Left hindlimb (tissue), 1 donor: Measurements from ENCODE around the gene PIGB.
"Not testable (repeated sequence)": the region's sequence is repeated elsewhere in the genome, so short reads cannot be mapped to it uniquely, and the experiment has no call there.

ENCODE experiments used
- DNase-seq: peaks from one replicate; pipeline ENCODE4 v3.0.0-alpha.2; 2018

PIGB gene

GRCh38 chr15:55383687-55384086 lies 64.7 kb downstream of the PIGB start:
- no peak for DNase-seq

DNA sequence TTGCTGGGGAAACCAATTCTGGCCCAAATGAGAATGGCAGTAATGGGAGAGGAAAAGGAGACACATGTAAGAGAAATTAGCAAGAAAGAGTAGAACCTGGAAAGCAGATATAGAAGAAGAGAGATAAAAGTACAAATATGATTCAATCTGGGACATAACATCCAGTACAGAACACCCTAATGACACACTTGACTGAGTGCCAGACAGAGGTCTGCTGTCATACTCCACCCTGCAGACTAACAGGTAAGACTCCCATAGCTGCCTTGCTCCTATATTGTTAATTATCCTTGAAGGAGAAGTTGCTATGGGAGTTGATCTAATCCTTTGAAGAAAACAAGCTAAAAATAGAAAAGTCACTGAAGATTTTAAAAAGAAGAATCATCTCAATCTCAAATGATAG lies 68.0 kb downstream of the PIGB start:
- no peak for DNase-seq

DNA sequence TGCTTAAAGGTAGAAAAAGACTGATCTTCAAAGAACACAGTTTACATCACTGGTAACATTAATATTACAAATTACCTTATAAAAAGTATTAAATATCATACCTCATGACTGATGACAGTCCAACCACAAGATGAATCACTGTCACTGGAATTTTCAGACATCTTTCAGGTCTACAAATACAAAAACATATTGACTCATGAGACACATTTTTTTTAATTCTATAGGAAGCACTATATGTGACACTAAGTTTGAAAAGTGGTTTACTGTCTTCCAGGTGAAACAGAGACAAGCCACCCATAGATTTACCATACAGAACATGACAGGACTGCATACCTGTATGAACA lies 70.2 kb downstream of the PIGB start:
- no peak for DNase-seq

- no peak for DNase-seq
Measured at GRCh38 chr15:55394694-55395093, 75.7 kb downstream of the PIGB start.

DNA sequence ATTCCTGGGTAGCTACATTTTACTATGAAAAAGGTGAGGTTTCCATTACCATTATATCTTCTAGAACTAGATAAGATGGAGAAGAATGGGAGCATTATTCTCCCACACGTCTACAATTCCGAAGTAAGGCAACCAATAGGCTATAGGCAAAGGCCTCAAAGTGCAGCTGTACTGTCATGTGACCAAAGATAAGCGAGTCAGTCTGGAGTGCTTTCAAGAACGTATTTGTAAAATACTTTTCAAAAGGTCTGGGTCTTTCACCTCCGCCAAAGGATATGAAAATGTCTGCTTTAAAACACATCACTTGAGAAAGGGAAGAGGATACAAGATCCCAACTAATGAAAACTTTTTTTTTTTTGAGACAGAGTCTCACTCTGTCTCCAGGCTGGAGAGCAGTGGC lies 79.2 kb downstream of the PIGB start:
- no peak for DNase-seq

DNA sequence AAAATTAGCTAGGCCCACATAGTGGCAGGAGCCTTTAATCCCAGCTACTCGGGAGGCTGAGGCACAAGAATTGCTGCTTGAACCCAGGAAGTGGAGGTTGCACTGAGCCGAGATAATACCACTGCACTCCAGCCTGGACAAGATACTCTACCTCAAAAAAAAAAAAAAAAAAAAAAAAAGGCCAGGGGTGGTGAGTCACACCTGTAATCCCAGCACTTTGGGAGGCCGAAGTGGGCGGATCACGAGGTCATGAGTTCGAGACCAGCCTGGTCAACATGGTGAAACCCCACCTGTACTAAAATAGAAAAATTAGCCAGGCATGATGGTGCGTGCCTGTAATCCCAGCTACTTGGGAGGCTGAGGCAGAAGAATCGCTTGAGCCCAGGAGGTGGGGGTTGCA lies 81.0 kb downstream of the PIGB start:
- not testable (repeated sequence) for DNase-seq

GRCh38 chr15:55401786-55402246 lies 82.8 kb downstream of the PIGB start:
- no peak for DNase-seq

DNA sequence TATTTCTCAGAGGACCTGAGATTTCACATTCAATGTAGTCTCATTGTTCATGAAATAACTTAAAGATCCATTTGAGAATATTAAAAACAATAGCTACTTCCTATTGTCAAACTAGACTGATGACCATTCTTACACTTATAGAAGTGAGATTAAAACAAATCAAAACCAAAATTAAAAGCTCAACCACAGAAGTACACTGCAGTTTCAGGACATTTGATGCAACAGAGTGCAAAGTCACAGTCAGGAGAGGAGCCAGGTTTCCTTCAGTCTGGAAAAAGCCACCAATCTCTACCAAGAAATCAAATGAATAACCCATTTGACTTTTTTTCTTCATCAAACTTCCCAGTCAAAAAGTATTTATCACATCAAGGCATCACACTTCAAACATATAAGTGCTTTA lies 83.7 kb downstream of the PIGB start:
- DNase-seq = no peak

GRCh38 chr15:55403531-55403930 lies 84.5 kb downstream of the PIGB start:
- DNase-seq = no peak
